PC-9 (cell line): ENCODE results near the gene CFC1.
"Not testable (repeated sequence)": the region's sequence is repeated elsewhere in the genome, so short reads cannot be mapped to it uniquely, and the experiment has no call there.

ENCODE experiments used
- EZH2 ChIP-seq: fragments of 200-600 bp; sonication (generic); IDR thresholded peaks from 2 replicates; pipeline ENCODE4 v1.8.0; 2017; ENCODE audit warnings: antibody characterized with exemption, low read depth
- TF ChIP-seq, protein P1 (sequence below): fragments of 200-600 bp; sonication (generic); conservative IDR thresholded peaks from 2 replicates; pipeline ENCODE4 v1.6.1; 2017; ENCODE audit warnings: mixed run types, antibody characterized with exemption, mild to moderate bottlenecking, moderate library complexity

DNA sequence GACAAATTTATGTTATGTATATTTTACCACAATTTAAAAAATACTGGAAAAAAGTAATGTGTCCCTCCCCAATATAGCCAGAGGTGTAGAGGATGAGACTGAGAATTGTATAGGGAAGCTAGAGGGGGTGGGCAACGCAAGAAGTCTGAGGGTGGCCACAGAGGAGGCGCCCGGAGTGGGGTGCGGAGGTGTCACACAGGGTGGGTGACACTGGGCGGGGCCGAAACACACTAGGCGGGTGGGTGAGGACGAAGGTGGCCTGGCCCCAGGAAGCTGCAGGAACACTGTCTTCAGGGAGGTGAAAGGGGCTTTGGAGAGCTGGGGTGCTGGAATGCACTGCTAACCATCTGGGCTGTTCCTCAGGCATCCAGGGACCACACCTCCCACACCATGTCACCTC is 42.9 kb downstream of the CFC1 start:
- TF ChIP-seq, protein P1, sequence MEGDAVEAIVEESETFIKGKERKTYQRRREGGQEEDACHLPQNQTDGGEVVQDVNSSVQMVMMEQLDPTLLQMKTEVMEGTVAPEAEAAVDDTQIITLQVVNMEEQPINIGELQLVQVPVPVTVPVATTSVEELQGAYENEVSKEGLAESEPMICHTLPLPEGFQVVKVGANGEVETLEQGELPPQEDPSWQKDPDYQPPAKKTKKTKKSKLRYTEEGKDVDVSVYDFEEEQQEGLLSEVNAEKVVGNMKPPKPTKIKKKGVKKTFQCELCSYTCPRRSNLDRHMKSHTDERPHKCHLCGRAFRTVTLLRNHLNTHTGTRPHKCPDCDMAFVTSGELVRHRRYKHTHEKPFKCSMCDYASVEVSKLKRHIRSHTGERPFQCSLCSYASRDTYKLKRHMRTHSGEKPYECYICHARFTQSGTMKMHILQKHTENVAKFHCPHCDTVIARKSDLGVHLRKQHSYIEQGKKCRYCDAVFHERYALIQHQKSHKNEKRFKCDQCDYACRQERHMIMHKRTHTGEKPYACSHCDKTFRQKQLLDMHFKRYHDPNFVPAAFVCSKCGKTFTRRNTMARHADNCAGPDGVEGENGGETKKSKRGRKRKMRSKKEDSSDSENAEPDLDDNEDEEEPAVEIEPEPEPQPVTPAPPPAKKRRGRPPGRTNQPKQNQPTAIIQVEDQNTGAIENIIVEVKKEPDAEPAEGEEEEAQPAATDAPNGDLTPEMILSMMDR: not testable (repeated sequence)
- TF ChIP-seq EZH2: not testable (repeated sequence)
